Endothelial cell of umbilical vein (primary cell): ENCODE results near the gene CALCOCO2. TPM values are rescaled to one million over a fixed set of nuclear protein-coding genes. Genes with fewer than 3 reads are reported as not detected.

Experiments used
- BruUV-seq: library from RNA; stranded (reverse); fragments of 400-500 nt; replicated peaks from 2 replicates; lab custom pipeline; 2021; lab: Mats Ljungman, UMichigan
- CTCF ChIA-PET: fragments of 300-600, 350-600 bp; sonication (Branson Sonifier 250); formaldehyde crosslinking; loops from one replicate; lab custom pipeline; 2021; ENCODE audit warnings: antibody characterized with exemption, inconsistent platforms; lab: Charles Lee
- POLR2A ChIA-PET: fragments of 300-600, 350-600 bp; sonication (Branson Sonifier 250); formaldehyde crosslinking; loops from one replicate; lab custom pipeline; 2021; ENCODE audit warnings: antibody characterized with exemption, inconsistent platforms; lab: Charles Lee
- DNase-seq: peaks from one replicate; pipeline ENCODE4 v3.0.0-alpha.2; 2011; ENCODE audit warnings: low read depth, low spot score
- FAIRE-seq: peaks from 2 replicates; lab custom pipeline; 2011; peaks lifted over from hg19 to GRCh38; lab: Jason Lieb, UNC
- H2AFZ ChIP-seq: 2 replicates; pipeline ENCODE4 v1.6.0; 2012; ENCODE audit warnings: low read depth, low read length, control low read depth, inconsistent platforms
- H3K27ac ChIP-seq: 2 replicates; pipeline ENCODE4 v1.5.1; 2011; ENCODE audit warnings: low read depth, mild to moderate bottlenecking, control low read depth, low read length, moderate library complexity; ENCODE audit not compliant: insufficient read depth
- H3K27me3 ChIP-seq, 2 experiments: 2 replicates each; pipeline versions ENCODE4 v1.6.0 to v1.6.1; 2011; ENCODE audit warnings: low read length in 2 of 2, mixed read lengths in 1 of 2; ENCODE audit not compliant: control insufficient read depth in 2 of 2, insufficient read depth in 2 of 2
- H3K36me3 ChIP-seq, 2 experiments: 2 replicates in 1 of 2; 3 replicates in 1 of 2; pipeline ENCODE4 v1.5.1; 2011; ENCODE audit warnings: low read length in 2 of 2, mild to moderate bottlenecking in 1 of 2, moderate library complexity in 1 of 2; ENCODE audit not compliant: control insufficient read depth in 2 of 2, insufficient read depth in 2 of 2; ENCODE audit errors: extremely low read depth in 1 of 2
- H3K4me1 ChIP-seq: 3 replicates; pipeline ENCODE4 v1.5.1; 2011; ENCODE audit warnings: mild to moderate bottlenecking, low read length; ENCODE audit not compliant: control insufficient read depth, insufficient read depth; ENCODE audit errors: extremely low read depth
- H3K4me2 ChIP-seq: 2 replicates; pipeline ENCODE4 v1.6.1; 2011; ENCODE audit warnings: low read length, control low read depth, mixed read lengths; ENCODE audit not compliant: insufficient read depth
- H3K4me3 ChIP-seq, 3 experiments: fragments of 200-600 bp in 1 of 3; sonication (generic), shearing (Covaris generic) in 1 of 3; replicated peaks in 1 of 3; 2 replicates each; pipeline ENCODE4 v1.5.1; 2011 to 2016; ENCODE audit warnings: control low read depth in 3 of 3, low read length in 3 of 3, mild to moderate bottlenecking in 2 of 3, inconsistent platforms in 1 of 3, low read depth in 1 of 3, moderate library complexity in 1 of 3; ENCODE audit not compliant: insufficient read depth in 1 of 3
- H3K79me2 ChIP-seq: 2 replicates; pipeline ENCODE4 v1.6.0; 2012; ENCODE audit warnings: low read length, inconsistent platforms; ENCODE audit not compliant: control insufficient read depth, insufficient read depth
- H3K9ac ChIP-seq: replicated peaks from 2 replicates; pipeline ENCODE3; 2011; ENCODE audit warnings: low read length, control low read depth; ENCODE audit not compliant: insufficient read depth; ENCODE audit errors: extremely low read depth
- H3K9me1 ChIP-seq: replicated peaks from 3 replicates; pipeline ENCODE4 v1.6.0; 2011; ENCODE audit warnings: mild to moderate bottlenecking, low read length; ENCODE audit not compliant: control insufficient read depth, insufficient read depth; ENCODE audit errors: extremely low read depth
- H3K9me3 ChIP-seq: replicated peaks from 2 replicates; pipeline ENCODE4 v1.5.1; 2012; ENCODE audit warnings: low read length, inconsistent platforms; ENCODE audit not compliant: control insufficient read depth, insufficient read depth
- H4K20me1 ChIP-seq: replicated peaks from 2 replicates; pipeline ENCODE3; 2011; ENCODE audit warnings: mild to moderate bottlenecking, low read length; ENCODE audit not compliant: control insufficient read depth, insufficient read depth; ENCODE audit errors: extremely low read depth
- EZH2 ChIP-seq: IDR thresholded peaks from 2 replicates; pipeline ENCODE4 v1.6.1; 2012; ENCODE audit warnings: borderline replicate concordance, low read depth, mild to moderate bottlenecking, moderate library complexity, low read length, inconsistent platforms; ENCODE audit not compliant: severe bottlenecking
- FOS ChIP-seq: IDR thresholded peaks from 2 replicates; pipeline ENCODE4 v1.6.1; 2011; ENCODE audit warnings: mild to moderate bottlenecking, low read length, moderate library complexity, borderline replicate concordance; ENCODE audit not compliant: insufficient read depth
- GATA2 ChIP-seq: IDR thresholded peaks from 2 replicates; pipeline ENCODE4 v1.7.0; 2011; ENCODE audit warnings: low read depth, mild to moderate bottlenecking, moderate library complexity, mixed read lengths, low read length; ENCODE audit not compliant: insufficient read length, insufficient read depth
- JUN ChIP-seq: IDR thresholded peaks from 2 replicates; pipeline ENCODE4 v1.6.1; 2011; ENCODE audit warnings: borderline replicate concordance, low read depth; ENCODE audit not compliant: insufficient read length, insufficient read depth
- MAX ChIP-seq: IDR thresholded peaks from 2 replicates; pipeline ENCODE4 v1.6.1; 2011; ENCODE audit not compliant: insufficient read depth, insufficient read length
- MYC ChIP-seq: IDR thresholded peaks from one replicate; pipeline ENCODE4 v1.6.1; 2011; ENCODE audit warnings: mild to moderate bottlenecking, low read depth, low read length
- POLR2A ChIP-seq: IDR thresholded peaks from 2 replicates; pipeline ENCODE4 v1.6.1; 2012; ENCODE audit warnings: low read depth, mild to moderate bottlenecking, control low read depth, low read length
- POLR2AphosphoS5 ChIP-seq: IDR thresholded peaks from 2 replicates; pipeline ENCODE4 v1.6.1; 2012; ENCODE audit warnings: low read depth, mild to moderate bottlenecking, control low read depth, low read length, moderate library complexity; ENCODE audit not compliant: insufficient read depth
- dilution Hi-C: fragments of 300-500 bp; cut with MboI; formaldehyde crosslinking; loops from one replicate; pipeline ENCODE4 v1.15.0; 2019; ENCODE audit warnings: low sequenced_read_pairs; ENCODE audit not compliant: extremely low pct_ligation_motif_present
- intact Hi-C: fragments of 100-400 bp; cut with micrococcal nuclease; formaldehyde crosslinking; loops from one replicate; pipeline ENCODE4 v1.10.0; 2022
- polyA plus RNA-seq, 4 experiments: library from polyadenylated mRNA; depleted of rRNA in 3 of 4; stranded (reverse) in 3 of 4; unstranded in 1 of 4; fragments of >200 nt; gene quantifications; 2 replicates each; pipeline versions ENCODE4 v1.2.1 to v1.2.3, GENCODE V29; 2011 to 2012; ENCODE audit warnings: missing spikeins in 1 of 4
- total RNA-seq: library from RNA; stranded (reverse); gene quantifications from 2 replicates; pipeline ENCODE4 v1.2.3, GENCODE V29; 2021
- TF ChIP-seq, protein P1 (sequence below), 2 donors: IDR thresholded peaks; 1 replicate in 1 of 2; 2 replicates in 1 of 2; pipeline ENCODE4 v1.5.1; 2011; ENCODE audit warnings: low read length in 2 of 2, mild to moderate bottlenecking in 2 of 2, moderate library complexity in 2 of 2, control low read depth in 1 of 2, inconsistent platforms in 1 of 2, low read depth in 1 of 2; ENCODE audit not compliant: insufficient read depth in 1 of 2; ENCODE audit errors: extremely low read depth in 1 of 2

CALCOCO2 gene
- total and polyA plus RNA-seq, 2 donors (not counting 3 experiments of a cell fraction or from before 2014, with no cell fraction given): 20.6 to 64.9 TPM

DNA sequence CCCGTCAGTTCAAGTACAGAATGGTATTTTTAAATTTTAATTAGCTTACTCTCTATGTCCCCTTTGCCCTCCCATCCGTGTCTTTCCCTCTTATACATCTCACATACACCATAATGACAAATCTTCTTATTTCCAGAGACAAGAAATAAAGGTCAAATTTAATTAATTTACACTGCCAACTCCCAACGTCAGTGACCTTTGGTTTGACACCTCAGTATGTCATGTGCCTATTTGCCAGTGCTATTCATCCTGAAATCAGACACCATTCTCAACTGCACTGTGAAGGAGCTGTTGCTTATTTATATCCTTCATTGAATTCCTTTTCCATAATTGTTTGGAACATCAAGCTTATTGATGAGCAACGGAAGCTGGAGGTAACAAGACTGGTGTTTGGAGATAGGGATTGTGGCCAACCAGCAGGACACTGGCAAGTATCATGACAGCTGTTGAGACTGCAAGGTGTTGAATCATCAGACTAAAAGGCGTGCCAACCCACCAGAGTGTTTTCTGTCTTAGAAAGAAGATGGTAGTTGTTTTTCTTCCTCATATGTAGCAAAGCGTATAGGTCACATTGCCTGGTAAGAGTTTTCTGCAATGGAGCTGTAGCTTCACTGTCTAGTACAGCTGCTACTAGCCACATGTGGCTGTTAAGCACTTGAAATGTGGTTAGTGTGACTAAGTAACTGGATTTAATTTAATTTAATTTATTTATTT lies 12.5 kb downstream of the CALCOCO2 start:
- no TSS peak for BruUV-seq
- ChIA-PET POLR2A (no interaction called here), CTCF (interaction anchor here (1.0 to 2.3 kb wide), 6 partner anchors 9 to 41 kb away, joined by 3 to 8 read pairs (median 4); no protein-coding TSS in a partner anchor)
- TF ChIP-seq MYC: no peak
- no peak for TF ChIP-seq POLR2A
- no peak for TF ChIP-seq FOS
- TF ChIP-seq, protein P1, sequence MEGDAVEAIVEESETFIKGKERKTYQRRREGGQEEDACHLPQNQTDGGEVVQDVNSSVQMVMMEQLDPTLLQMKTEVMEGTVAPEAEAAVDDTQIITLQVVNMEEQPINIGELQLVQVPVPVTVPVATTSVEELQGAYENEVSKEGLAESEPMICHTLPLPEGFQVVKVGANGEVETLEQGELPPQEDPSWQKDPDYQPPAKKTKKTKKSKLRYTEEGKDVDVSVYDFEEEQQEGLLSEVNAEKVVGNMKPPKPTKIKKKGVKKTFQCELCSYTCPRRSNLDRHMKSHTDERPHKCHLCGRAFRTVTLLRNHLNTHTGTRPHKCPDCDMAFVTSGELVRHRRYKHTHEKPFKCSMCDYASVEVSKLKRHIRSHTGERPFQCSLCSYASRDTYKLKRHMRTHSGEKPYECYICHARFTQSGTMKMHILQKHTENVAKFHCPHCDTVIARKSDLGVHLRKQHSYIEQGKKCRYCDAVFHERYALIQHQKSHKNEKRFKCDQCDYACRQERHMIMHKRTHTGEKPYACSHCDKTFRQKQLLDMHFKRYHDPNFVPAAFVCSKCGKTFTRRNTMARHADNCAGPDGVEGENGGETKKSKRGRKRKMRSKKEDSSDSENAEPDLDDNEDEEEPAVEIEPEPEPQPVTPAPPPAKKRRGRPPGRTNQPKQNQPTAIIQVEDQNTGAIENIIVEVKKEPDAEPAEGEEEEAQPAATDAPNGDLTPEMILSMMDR (IDR thresholded peaks at IDR 0.05; ENCODE audit: extremely low read depth in 1 of 2, insufficient read depth in 1 of 2, low read depth in 1 of 2, low read length in 2 of 2): no peak
- no peak for TF ChIP-seq EZH2
- TF ChIP-seq JUN: no peak
- no peak for TF ChIP-seq GATA2
- no peak for TF ChIP-seq POLR2AphosphoS5
- TF ChIP-seq MAX: no peak
- intact Hi-C loops (no loop called here), dilution Hi-C loops (no loop called here)
- no peak overlapping the region for H2AFZ ChIP-seq
- no peak overlapping the region for H3K4me2 ChIP-seq
- DNase-seq (no peak), FAIRE-seq (no peak)
- no peak overlapping the region for H3K4me3 ChIP-seq
- H3K36me3 ChIP-seq: peaks cover 0 to 2% of the 10 kb centered on the region in 2 experiments
- no peaks in the 10 kb centered on the region for H3K9me3 ChIP-seq
- no peaks in the 10 kb centered on the region for H3K9me1 ChIP-seq
- H3K9ac ChIP-seq: no peak overlapping the region
- H3K27me3 ChIP-seq: no peaks in the 10 kb centered on the region
- H3K27ac ChIP-seq: no peak overlapping the region
- H3K4me1 ChIP-seq: peaks cover 18% of the 10 kb centered on the region
- no peaks in the 10 kb centered on the region for H4K20me1 ChIP-seq
- H3K79me2 ChIP-seq: peaks cover 5% of the 10 kb centered on the region
